22Rv1 (cell line): ENCODE results near the gene SPATA31C1.

Experiments
- ZFX ChIP-seq: fragments of 450-650 bp; IDR thresholded peaks from 2 replicates; pipeline ENCODE4 v1.6.1; 2017; ENCODE audit warnings: antibody characterized with exemption, borderline replicate concordance
- TF ChIP-seq, protein P1 (sequence below): fragments of 450-650 bp; IDR thresholded peaks from 2 replicates; pipeline ENCODE4 v1.5.1; 2017; ENCODE audit warnings: mild to moderate bottlenecking

DNA sequence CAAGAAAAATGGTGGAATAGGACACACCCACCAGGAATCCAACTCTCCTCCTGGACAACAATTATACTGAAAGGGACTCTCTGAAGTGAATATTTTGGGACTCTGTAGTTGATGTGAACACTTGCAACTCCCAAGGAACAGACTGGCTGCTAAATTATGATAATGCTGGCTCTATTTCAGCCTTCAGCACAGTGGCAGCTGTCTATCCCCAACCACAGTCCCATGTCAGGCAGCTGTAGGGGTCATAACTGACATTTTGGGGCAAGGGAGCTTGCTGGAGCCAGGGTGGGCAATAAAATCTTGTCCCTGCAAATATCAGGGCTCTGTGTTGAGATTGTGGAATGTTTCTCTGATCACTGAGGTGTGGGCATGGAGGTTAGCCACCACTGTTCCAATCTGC lies 20.9 kb upstream of the SPATA31C1 start:
- TF ChIP-seq, protein P1, sequence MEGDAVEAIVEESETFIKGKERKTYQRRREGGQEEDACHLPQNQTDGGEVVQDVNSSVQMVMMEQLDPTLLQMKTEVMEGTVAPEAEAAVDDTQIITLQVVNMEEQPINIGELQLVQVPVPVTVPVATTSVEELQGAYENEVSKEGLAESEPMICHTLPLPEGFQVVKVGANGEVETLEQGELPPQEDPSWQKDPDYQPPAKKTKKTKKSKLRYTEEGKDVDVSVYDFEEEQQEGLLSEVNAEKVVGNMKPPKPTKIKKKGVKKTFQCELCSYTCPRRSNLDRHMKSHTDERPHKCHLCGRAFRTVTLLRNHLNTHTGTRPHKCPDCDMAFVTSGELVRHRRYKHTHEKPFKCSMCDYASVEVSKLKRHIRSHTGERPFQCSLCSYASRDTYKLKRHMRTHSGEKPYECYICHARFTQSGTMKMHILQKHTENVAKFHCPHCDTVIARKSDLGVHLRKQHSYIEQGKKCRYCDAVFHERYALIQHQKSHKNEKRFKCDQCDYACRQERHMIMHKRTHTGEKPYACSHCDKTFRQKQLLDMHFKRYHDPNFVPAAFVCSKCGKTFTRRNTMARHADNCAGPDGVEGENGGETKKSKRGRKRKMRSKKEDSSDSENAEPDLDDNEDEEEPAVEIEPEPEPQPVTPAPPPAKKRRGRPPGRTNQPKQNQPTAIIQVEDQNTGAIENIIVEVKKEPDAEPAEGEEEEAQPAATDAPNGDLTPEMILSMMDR = no peak
- no peak for TF ChIP-seq ZFX
